Omental fat pad (tissue), 4 donors: ENCODE data around the gene WWC1. TPM values are rescaled to one million over a fixed set of nuclear protein-coding genes. Genes with fewer than 3 reads are reported as not detected.

Source experiments
- ATAC-seq: fragments of 150-250 bp; one replicate; pipeline ENCODE4 v1.9.1; 2016; ENCODE audit warnings: mild to moderate bottlenecking, moderate library complexity; ENCODE audit not compliant: low FRiP score
- DNase-seq: peaks from one replicate; pipeline ENCODE4 v3.0.0-alpha.2; 2019; ENCODE audit warnings: low spot score
- total RNA-seq, 4 donors: library from RNA; depleted of rRNA; stranded (reverse); fragments of >200 nt; gene quantifications; one replicate each; pipeline ENCODE4 v1.1.0, GENCODE V29; 2016
- TF ChIP-seq, protein P1 (sequence below), 3 donors: fragments of 450-650 bp; IDR thresholded peaks; one replicate each; pipeline ENCODE4 v1.5.1; 2016 to 2017; ENCODE audit warnings: antibody characterized with exemption in 3 of 3, mild to moderate bottlenecking in 3 of 3, moderate library complexity in 2 of 3

The WWC1 gene
- total RNA-seq, 4 donors from 2014 or later = 0.63 to 92.6 (median 21.0) TPM

DNA sequence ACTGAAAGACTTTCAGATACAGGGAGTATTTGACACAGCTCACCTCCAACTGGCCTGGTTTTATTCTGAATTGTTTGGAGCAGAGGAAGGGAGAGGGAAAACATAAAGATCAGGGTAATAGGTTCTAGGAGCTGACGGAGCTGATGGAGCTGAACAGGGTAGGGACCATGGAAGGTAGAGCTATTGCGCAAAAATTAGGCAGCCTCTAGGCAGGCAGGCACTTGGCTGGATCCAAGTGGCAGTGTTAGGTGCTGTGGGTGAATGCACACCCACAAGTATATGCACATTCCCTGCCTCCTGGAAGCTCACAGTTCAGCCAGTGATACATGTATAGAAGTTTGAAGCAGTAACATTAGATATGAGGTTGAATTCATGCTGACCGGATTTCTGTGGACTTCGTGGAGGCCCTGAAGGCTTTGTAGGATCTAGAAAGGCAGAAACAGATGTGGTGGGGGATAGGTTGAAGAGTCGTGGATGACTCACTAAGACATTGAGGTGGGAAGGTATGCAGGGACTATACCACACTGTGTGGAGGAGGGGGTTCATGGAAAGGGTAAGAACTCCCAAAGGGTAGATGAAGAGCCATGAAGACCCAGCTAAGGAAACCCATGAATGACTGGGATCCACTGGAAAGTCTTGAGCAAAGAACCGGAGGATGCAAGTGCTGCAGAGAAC, 50.8 kb downstream of the WWC1 start:
- no peak for DNase-seq
- TF ChIP-seq, protein P1, sequence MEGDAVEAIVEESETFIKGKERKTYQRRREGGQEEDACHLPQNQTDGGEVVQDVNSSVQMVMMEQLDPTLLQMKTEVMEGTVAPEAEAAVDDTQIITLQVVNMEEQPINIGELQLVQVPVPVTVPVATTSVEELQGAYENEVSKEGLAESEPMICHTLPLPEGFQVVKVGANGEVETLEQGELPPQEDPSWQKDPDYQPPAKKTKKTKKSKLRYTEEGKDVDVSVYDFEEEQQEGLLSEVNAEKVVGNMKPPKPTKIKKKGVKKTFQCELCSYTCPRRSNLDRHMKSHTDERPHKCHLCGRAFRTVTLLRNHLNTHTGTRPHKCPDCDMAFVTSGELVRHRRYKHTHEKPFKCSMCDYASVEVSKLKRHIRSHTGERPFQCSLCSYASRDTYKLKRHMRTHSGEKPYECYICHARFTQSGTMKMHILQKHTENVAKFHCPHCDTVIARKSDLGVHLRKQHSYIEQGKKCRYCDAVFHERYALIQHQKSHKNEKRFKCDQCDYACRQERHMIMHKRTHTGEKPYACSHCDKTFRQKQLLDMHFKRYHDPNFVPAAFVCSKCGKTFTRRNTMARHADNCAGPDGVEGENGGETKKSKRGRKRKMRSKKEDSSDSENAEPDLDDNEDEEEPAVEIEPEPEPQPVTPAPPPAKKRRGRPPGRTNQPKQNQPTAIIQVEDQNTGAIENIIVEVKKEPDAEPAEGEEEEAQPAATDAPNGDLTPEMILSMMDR (IDR thresholded peaks at IDR 0.05) = no peak
- no peak for ATAC-seq

DNA sequence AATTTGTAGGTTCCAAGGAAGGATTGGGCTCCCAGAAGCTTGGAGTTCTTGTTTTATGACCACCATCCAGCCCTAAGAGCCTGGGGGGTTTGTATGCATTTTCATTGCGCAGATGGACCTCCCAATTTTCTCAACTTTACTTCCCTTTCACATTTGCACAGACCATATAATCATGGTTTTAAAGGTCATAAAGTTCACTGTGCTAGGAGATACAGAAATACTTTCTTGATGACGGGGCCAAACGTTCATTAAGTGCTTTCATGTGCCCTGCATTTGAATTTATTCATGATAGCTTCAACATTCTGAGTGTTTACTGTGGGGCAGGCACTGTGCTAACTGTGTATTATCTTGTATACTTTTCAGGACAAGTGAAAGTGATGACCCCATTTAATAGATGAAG, 51.5 kb downstream of the WWC1 start:
- TF ChIP-seq, protein P1 (IDR thresholded peaks at IDR 0.05) = no peak
- ATAC-seq (no peak), DNase-seq (no peak)

DNA sequence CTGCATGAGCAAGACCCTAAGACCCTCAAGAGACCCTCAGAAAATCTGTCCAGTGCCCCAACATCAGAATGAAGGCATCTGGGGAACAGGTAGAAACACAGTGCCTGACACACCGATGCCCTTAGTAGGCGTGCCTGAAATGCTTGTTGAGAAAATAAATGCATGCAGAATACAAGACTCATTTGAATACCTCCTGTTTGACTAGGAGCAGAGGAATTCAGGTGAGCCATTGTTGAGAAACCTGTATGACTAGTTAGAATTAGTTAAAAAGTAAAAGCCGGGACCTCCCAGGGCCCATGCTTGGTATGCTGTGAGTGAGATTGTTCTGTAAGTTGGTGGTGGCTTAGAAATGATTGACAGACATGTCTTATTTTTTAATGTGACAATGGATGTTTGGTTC, 55.0 kb downstream of the WWC1 start:
- ATAC-seq = no peak

DNA sequence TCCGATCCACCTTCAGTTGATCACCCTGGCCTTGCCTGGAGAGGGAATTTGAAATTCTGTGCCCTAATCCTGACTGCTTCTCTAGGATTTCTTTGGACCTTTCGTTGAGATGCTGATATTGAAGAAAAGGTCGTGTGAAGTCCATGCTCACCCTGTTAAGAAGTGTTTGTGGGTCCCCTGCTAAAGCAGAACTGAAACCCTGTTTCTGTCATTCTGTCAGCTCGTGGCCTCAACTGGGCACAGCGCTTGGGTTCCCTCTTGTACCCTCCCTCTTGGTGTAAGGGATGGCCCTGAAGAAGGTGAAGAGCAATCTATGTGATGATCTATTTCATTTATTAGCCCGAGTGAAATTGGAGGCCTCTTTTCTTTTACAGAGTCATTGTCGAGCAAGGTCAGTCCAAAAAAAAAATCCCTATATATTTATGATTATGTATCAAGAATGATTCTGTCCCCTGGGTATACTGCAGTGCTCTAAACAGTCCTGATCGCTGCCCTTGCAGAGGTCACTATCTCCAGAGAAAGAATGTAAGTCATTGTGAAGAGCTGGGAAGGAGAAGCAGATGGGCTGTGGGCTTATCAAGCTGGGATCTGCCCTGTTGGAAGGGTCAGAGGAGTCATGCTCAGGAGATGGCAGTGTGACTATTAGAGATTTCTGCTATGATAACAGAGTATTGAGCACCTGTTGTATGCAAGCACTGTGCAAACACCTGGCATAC, 56.1 kb downstream of the WWC1 start:
- DNase-seq (no peak), ATAC-seq (no peak)
- TF ChIP-seq, protein P1 (IDR thresholded peaks at IDR 0.05) = no peak

More for the DNA sequence above, 55.0 kb downstream of the WWC1 start:
- no peak for DNase-seq
- TF ChIP-seq, protein P1 (IDR thresholded peaks at IDR 0.05) = no peak

DNA sequence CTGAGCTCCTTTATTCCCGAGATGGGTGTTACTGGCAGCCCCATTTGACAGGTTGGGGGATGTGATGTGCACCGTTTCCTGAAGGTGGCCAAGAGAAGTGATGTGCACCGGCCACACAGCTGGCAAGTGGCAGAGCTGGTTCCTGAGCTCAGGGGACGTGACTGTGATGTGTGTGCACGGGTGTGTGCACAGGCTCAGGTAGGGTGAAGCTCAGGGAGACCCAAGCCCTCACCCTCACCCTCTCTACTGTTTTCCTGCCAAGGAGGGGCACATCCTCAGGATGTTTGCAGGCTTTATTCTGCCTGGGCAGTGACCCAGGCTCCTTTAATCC, 56.6 kb downstream of the WWC1 start:
- no peak for ATAC-seq
- TF ChIP-seq, protein P1 (IDR thresholded peaks at IDR 0.05) = no peak
- DNase-seq = no peak

DNA sequence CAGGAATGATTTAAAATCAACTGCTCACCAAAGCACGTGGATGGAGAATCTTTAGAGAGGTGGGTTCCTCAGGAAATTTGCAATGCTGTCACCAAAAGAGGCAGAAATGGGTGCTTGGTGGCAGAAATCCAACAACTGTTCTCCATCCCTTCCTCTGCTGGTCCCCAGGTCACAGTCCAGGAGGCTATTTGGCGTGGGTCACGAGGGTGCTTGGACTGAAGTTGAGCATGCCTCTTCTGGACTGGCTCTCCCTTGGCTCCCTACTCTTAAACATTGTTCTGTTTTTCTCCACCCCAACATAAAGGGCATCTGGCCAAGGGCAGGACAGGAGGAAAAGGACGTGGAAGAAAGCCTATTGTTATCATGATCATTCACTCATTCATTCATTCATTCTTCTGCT, 58.9 kb downstream of the WWC1 start:
- no peak for ATAC-seq
- TF ChIP-seq, protein P1 (IDR thresholded peaks at IDR 0.05) = no peak
- no peak for DNase-seq
